NAMALWA (cell line): Measurements from ENCODE around the gene SPRR2B.
"Not testable (repeated sequence)": the region's sequence is repeated elsewhere in the genome, so short reads cannot be mapped to it uniquely, and the experiment has no call there.

Experiments used
- DNase-seq: peaks from one replicate; pipeline ENCODE4 v3.0.0-alpha.2; 2015; ENCODE audit warnings: low spot score

The SPRR2B gene

DNA sequence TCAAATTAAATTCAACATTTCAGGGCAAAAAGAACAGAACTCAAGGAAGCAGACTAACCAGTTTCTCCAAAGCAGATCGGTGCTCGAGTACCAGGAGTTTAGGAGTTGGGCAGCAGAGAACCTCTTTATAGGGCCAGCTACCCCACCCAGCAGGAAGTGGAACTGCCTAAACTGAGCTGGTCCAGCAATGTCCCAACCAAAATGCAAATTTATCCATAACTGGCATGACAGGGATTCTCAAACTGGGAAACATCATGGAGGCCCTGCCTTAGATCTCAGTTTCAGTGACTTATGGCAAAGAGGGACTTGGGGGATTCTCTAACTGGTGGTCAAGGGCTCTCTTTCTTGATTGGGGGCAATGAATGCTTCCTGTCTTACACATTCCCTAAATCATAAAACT is at the start of gene SPRR2B:
Gene SPRR2B (minus strand): TSS at position 101 of the 400 bp plus-strand sequence. CDS start 772 bp downstream, outside the sequence.
- DNase-seq = no peak

DNA sequence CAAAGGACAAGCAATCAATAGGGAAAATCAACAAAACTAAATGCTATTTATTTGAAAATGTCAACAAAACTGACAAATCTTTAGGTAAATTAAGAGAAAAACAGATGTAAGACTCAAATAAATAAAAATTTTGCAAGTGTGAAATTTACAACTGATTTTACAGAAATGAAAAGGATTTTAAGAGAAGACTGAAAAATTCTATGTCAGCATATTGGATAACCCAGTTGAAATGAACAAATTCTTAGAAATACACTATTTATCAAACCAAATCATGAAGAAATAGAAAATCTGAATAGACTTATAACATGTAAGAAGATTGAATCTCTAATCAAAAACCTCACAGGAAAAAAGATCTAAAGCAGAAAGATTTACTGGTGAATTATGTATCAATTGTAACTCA is 49.5 kb upstream of the SPRR2B start:
- DNase-seq = no peak

DNA sequence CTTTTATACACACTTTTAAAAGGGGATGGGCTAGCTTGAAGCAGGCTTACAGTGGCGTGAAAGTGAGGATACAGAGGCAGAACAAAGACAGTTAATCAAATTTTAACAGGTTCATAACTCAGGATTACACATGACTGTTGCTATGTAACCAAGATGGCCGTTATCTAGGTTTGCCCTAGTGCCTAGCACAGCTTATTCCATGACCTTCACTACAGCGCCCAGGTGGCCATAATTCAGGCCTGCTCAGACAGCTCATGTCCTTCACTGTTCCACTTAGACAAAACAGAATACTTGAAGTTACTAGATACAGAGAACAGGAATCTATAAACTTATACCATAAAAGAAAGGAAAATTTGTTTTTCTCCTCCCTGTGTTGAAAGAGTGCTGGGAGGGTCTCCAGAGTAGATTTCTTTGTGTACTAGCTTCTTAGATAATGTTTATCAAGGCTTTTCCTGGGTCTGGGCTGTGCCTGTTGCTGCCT is 48.1 kb upstream of the SPRR2B start:
- no peak for DNase-seq

DNA sequence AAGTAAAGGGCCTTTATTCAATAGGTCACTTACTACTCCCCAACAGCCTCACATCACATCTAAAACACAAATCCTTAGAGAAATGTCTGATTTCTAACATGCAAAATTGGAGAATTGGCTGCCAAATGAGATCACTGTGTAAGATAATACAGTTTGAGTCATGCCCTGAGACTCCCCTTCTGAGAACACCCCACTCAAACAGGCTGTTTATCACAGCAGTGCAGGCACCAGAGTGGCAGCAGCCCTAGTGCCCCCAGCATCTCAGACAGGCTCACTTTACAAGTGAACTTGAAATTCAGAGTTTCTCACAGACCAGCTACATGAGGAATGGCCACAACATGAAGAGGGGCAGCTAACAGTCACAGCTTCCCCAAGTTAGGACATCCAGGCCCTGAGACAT is 43.9 kb upstream of the SPRR2B start:
- DNase-seq = not testable (repeated sequence)

DNA sequence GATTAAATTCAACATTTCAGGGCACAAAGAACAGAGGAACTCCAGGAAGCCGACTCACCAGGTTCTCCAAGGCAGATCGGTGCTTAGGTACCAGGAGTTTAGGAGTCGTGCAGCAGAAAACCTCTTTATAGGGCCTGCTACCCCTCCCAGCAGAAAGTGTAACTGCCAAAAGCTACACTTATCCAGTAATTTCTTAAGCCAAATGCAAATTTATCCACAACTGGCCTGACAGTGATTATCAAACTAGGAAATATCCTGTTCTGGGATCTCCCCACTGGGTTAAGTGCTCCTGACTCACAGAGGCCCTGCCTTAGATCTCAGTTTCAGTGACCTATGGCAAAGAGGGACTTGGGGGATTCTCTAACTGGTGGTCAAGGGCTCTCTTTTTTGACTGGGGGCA is 42.0 kb upstream of the SPRR2B start, which contains the start of gene SPRR2F:
Gene SPRR2F (minus strand): TSS at position 101 of the 400 bp plus-strand sequence. CDS start 783 bp downstream, outside the sequence.
- no peak for DNase-seq

DNA sequence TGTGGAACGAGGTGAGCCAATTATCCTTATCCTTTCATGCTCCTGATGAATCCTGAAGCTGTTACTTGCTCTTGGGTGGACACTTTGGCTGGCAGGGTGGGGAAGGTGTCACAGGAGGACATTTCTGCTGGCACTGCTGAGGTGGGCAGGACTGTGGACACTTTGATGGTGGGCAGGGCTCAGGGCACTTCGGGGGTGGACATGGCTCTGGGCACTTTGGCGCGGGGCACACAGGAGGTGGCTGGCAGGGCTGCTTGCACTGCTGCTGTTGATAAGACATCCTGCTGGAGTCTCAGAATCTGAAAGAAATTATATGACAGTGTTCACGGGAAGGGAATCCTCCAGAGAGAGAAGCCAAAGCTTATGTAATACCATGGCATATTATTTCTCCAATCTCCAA is 41.0 kb upstream of the SPRR2B start:
- DNase-seq = not testable (repeated sequence)

DNA sequence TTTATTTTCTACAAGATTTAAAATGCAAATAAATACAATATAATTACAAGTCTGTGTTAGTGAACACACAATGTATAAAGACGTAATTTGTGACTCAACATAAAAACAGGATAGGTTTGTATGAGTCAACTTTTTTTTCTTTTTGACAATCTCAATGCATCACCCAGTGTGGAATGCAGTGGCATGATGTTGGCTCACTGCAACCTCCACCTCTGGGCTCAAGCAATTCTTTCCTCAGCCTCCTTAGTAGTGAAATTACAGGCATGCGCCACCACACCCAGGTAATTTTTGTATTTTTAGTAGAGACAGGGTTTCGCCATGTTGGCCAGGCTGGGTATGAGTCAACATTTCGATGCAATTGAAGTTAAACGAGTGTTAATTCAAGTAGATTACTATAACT is 28.8 kb upstream of the SPRR2B start:
- no peak for DNase-seq

DNA sequence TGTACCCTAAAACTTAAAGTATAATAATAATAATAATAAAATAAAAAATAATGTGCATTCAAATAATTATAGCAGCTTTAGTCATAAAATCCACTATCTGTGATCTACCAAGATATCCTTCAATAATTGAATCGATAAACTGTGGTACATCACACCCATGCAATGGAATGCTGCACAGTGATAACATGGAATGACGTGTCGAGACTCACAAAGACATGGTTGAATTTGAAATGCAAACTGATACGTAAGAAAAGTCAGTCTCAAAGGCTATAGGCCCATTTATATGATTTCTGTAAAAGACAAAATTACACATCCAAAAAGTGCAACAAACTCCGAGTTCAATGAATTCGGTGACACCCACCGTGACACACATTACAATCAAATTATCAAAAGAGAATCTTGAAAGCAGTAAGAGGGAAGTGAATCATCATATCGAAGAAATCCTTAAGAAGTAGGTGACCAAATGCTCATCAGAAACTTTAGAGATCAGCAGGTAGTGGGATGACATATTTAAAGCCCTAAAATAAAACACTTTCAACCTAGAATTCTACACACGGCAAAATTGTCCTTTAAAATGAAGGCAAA is 28.1 kb upstream of the SPRR2B start:
- no peak for DNase-seq

DNA sequence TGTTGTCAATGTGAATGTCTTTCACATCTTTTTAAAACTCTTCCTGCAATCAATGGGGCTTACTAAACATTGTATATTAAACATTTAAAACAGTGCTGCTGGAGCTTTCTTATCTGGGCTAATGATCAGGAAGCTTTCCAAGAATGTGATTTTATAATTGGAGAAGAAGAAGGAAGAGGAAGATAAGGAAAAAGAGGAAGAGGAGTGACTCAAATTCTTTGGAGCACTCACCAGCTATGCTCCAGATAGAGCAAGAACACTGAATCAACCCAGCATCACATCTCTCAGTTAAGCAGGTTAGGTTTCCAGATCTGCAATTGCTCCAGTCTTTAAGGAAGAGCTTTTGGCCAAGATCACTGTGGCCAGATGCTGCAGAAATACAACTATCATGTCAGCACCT is 24.4 kb upstream of the SPRR2B start:
- DNase-seq = no peak

DNA sequence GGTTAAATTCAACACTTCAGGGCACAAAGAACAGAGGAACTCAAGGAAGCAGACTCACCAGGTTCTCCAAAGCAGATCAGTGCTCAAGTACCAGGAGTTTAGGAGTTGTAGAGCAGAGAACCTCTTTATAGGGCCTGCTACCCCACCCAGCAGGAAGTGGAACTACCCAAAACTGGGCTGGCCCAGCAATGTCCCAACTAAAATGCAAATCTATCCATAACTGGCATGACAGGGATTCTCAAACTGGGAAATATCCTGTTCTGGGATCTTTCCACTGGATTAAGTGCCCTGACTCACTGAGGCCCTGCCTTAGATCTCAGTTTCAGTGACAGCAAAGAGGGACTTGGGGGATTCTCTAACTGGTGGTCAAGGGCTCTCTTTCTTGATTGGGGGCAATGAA is 23.0 kb upstream of the SPRR2B start, which contains the start of gene SPRR2E:
Gene SPRR2E (minus strand): TSS at position 101 of the 400 bp plus-strand sequence. CDS start 775 bp downstream, outside the sequence.
- DNase-seq = no peak

DNA sequence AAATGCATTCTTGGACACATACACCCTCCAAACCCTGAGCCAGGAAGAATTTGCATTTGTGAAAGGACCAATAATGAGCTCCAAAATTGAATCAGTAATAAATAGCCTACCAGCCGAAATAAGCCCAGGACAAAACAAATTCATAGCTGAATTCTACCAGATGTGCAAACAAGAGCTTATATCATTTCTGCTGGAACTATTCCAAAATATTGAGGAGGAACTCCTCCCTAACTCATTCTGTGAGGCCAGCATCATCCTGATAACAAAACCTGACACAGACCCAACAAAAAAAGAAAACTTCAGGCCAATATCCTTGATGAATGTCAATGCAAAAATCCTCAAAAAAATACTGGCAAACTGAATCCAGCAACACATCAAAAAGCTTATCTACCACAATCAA is 16.2 kb upstream of the SPRR2B start:
- DNase-seq = no peak

DNA sequence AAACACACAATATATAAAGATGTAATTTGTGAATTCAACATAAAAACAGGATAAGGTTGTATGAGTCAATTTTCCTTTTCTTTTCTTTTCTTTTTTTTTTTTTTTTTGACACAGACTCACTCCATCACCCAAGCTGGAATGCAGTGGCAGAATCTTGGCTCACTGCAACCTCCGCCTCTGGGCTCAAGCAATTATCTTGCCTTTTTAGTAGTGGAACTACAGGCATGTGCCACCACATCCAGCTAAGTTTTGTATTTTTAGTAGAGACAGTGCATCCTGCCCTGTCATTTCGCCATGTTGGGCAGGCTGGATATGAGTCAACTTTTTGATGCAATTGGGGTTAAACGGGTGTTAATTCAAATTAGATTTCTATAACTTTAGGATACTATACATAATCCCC is 10.3 kb upstream of the SPRR2B start:
- no peak for DNase-seq

DNA sequence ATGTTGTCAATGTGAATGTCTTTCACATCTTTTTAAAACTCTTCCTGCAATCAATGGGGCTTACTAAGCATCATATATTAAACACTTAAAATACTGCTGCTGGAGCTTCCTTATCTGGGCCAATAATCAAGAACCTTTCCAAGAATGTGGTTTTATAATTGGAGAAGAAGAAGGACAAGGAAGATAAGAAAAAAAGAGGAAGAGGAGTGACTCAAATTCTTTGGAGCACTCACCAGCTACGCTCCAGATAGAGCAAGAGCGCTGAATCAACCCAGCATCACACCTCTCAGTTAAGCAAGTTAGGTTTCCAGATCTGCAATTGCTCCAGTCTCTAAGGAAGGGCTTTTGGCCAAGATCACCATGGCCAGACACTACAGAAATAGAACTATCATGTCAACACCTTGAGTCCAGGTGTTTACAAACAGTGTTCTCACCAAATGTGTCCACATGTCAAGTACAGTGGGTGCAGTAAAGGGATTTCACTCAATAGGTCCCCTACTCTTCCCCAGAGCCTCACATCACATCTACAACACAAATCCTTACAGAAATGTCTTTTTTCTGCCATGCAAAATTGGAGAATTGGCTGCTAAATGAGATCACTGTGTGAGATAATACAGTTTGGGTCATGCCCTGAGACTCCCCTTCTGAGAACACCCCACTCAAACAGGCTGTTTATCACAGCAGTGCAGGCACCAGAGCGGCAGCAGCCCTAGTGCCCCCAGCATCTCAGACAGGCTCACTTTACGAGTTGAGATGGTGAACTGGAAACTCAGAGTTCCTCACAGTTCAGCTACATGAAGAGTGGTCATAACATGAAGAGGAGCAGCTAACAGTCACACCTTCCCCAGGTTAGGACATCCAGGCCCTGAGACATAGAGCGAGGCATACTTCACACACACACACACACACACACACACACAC is 1.7 kb upstream of the SPRR2B start:
- DNase-seq = no peak

DNA sequence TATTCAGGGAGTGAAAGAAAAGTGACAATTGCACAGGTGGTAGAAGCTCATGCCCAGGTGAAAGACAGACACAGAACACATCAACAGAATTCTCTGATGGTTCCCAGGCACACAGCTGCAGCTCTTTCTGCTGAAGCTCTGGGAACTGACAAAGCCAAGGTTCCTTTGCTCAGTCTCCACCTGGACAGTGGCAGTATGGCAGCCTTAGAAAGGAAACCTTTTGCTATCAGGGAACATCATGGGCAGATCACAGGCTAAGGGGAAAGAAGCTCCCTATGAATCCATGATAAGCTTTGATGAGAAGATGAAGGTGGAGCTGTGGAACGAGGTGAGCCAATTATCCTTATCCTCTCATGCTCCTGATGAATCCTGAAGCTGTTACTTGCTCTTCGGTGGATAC is 1.2 kb downstream of the SPRR2B start:
- DNase-seq = no peak

DNA sequence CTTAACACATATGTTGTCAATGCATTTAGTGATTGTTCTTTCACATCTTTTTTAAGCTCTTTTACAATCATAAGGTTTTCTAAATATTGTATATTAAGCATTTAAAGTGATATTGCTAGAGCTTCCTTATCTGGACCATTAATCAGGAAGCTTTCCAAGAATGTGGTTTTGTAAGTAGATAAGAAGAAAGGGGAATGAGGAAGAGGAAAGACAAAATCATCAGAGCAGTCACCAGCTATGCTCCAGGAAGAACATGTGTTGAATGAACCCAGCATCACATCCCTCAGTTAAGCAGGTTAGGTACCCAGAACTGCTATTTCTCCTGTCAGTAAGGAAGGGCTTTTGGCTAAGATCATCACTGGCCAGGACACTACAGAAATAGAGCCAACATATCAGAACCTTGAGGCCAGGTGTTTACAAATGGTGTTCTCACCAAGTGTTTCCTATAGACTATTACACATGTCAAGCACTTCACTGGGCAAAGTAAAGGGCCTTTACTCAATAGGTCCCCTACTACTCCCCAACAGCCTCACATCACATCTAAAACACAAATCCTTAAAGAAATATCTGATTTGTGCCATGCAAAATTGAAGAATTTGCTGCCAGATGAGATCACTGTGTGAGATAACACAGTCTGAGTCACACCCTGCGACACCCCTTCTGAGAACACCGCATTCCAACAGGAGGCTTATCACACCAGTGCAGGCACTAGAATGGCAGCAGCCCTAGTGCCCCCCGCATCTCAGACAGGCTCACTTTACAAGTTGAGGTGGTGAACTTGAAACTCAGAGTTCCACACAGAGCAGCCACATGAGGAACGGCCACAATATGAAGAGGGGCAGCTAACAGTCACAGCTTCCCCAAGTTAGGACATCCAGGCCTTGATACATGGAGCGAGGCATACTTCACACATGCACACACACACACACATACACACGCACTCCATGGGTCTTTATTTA is 12.3 kb downstream of the SPRR2B start:
- no peak for DNase-seq

DNA sequence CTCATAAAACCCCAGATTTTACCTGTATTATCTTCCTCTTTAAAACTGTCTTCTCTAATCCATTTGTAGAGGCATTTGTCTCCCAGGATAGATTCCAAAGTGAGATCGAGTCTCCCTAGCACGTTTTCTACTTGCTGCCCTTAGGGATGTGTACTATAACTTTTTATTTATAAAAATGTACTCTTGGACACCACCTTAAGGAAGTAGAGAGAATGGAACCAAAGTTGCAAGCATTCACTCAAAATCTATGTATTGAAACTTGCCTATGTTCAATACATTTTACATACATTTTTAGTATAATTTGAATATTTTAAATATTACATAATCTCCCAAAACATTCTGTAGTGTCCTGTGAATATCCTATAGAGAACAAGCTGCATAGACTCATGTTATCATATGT is 13.3 kb downstream of the SPRR2B start:
- peak; percentile 11 for DNase-seq

DNA sequence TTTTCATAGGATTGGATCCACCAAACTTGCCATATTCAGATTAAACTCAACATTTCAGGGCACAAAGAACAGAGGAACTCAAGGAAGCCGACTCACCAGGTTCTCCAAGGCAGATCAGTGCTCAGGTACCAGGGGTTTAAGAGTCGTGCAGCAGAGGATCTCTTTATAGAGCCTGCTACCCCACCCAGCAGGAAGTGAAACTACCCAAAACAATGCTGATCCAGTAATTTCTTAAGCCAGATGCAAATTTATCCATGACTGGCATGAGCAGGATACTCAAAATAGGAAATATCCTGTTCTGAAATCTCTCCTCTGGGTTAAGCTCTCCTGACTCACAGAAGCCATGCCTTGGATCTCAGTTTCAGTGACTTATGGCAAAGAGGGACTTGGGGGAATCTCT is 14.0 kb downstream of the SPRR2B start, which contains the start of gene SPRR2A:
Gene SPRR2A (minus strand): TSS at position 138 of the 400 bp plus-strand sequence. CDS start 777 bp downstream, outside the sequence.
- DNase-seq = no peak

DNA sequence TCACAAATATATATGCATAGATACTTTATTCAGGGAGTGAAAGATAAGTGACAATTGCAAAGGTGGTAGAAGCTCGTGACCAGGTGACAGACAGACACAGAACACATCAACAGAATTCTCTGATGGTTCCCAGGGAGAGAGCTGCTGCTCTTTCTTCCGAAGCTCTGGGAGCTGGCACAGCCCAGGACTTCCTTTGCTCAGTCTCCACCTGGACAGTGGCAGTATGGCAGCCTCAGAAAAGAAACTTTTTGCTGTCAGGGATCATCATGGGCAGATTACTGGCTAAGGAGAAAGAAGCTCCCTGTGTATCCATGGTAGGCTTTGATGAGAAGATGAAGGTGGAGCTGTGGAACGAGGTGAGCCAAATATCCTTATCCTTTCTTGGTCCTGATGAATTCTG is 15.3 kb downstream of the SPRR2B start:
- DNase-seq = not testable (repeated sequence)

DNA sequence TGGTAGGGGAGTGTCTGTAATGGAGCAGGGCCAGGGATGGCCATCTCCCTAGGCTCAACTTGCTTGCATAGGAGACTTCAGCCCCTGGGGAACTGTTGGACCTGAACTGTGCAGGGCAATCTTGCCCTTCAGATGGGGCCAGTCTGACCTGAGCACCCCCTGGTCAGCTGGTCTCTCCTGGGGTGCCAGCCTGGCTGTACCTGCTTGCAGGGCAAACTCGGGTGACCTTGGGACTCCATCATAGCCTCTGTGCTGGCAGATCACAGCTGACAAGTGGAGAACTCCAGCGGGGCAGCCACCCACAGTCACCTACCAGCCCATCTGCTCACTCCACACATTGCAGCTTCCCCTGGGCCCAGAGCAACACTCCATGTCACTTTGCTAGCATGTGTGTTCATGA is 22.2 kb downstream of the SPRR2B start:
- no peak for DNase-seq

DNA sequence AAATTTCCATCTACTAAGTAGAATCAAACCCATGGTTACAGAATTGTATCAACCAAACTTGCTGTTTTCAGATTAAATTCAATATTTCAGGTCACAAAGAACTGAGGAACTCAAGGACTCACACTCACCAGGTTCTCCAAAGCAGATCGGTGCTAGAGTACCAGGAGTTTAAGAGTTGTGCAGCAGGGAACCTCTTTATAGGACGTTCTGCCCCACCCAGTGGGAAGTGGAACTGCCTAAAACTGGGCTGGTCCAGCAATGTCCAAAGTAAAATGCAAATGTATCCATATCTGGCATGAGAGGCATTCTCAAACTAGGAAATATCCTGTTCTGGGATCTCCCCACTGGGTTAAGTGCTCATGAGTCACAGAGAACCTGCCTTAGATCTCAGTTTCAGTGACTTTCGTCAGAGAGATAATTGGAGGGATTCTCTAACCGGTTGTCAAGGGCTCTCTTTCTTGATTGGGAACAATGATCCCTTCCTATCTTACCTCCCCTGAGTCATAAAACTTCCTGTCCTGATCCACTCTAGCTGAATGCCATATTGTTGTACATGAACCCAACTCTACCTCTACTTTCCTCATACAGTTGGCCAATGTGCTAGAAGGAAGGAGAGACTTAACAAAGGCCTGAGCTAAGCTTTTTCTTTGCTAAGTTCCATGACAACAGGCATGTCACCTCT is 30.3 kb downstream of the SPRR2B start, which contains the start of gene SPRR2D:
Gene SPRR2D (minus strand): TSS at position 171 of the 682 bp plus-strand sequence. CDS start 774 bp downstream, outside the sequence.
- DNase-seq = no peak

DNA sequence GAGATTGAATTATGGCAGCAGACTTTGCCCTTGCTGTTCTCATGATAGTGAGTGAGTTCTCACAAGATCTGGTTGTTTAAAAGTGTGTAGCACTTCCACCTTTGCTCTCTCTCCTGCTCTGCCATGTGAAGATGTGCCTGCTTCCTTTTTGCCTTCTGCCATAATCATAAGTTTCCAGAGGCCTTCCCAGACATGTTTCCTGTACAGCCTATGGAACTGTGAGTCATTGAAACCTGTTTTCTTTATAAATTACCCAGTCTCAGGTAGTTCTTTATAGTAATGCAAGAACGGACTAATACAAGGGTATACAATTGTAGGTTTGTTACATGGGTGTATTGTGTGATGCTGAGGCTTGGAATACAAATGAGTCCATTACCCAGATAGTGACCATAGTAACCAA is 36.2 kb downstream of the SPRR2B start:
- no peak for DNase-seq
